Heart right ventricle (tissue), 16 donors: ENCODE results near the gene TSN. TPM values are rescaled to one million over a fixed set of nuclear protein-coding genes. Genes with fewer than 3 reads are reported as not detected.
A peak's percentile ranks its signal among the peaks of the same experiment; 100 is the strongest.

Experiments
- ATAC-seq, 8 donors: fragments of 200-7000 bp; cut with Tn5 transposase; one replicate each; pipeline ENCODE4 v1.9.1; 2020; ENCODE audit warnings: mild to moderate bottlenecking in 8 of 8, moderate library complexity in 8 of 8, moderate number of reproducible peaks in 1 of 8
- DNase-seq, 2 donors: peaks; one replicate each; pipeline ENCODE4 v3.0.0-alpha.2; 2020
- H3K27ac ChIP-seq, 10 donors: fragments of 200-600 bp; sonication (generic) in 2 of 10; one replicate each; pipeline versions ENCODE4 v1.5.0 to v1.8.0; 2020 to 2022; ENCODE audit warnings: mild to moderate bottlenecking in 3 of 10
- H3K27me3 ChIP-seq, 7 donors: fragments of 200-600 bp; one replicate each; pipeline ENCODE4 v1.8.0; 2021 to 2022; ENCODE audit warnings: mild to moderate bottlenecking in 2 of 7
- H3K36me3 ChIP-seq, 9 donors: fragments of 200-600 bp; sonication (generic) in 1 of 9; one replicate each; pipeline versions ENCODE4 v1.5.0 to v1.8.0; 2020 to 2022; ENCODE audit warnings: mild to moderate bottlenecking in 2 of 9
- H3K4me1 ChIP-seq, 9 donors: fragments of 200-600 bp; sonication (generic) in 1 of 9; one replicate each; pipeline versions ENCODE4 v1.5.0 to v1.8.0; 2020 to 2022; ENCODE audit warnings: mild to moderate bottlenecking in 4 of 9
- H3K4me3 ChIP-seq, 10 donors: fragments of 200-600 bp; sonication (generic) in 2 of 10; one replicate each; pipeline versions ENCODE4 v1.5.0 to v1.8.0; 2020 to 2022; ENCODE audit warnings: mild to moderate bottlenecking in 7 of 10, moderate library complexity in 2 of 10
- H3K9me3 ChIP-seq, 11 donors: fragments of 200-600 bp in 10 of 11; sonication (generic) in 2 of 11; one replicate each; pipeline versions ENCODE4 v1.5.0 to v1.8.0; 2013 to 2022; ENCODE audit warnings: mild to moderate bottlenecking in 2 of 11, control low read depth in 1 of 11, moderate library complexity in 1 of 11
- CTCF ChIP-seq, 9 donors: fragments of 200-600 bp; sonication (generic) in 2 of 9; IDR thresholded peaks; one replicate each; pipeline versions ENCODE4 v1.5.0 to v1.8.0; 2021 to 2022; ENCODE audit warnings: antibody characterized with exemption in 9 of 9, mild to moderate bottlenecking in 5 of 9, moderate library complexity in 1 of 9
- WGBS, 2 donors: extraction: QIAGEN DNeasy Blood & Tissue Kit; methylation state at CpG; one replicate each; pipeline ENCODE4 v1.1.7; 2013; ENCODE audit warnings: inconsistent platforms in 1 of 2; 5-methylcytosine and 5-hydroxymethylcytosine counted together
- intact Hi-C, 10 donors: fragments of 100-400 bp; cut with DNase I; formaldehyde crosslinking; loops; one replicate each; pipeline versions ENCODE4 v1.11.1 to v1.14.2; 2022
- polyA plus RNA-seq, 2 donors: library from polyadenylated mRNA; stranded (reverse); fragments of 200-250 nt; gene quantifications; one replicate each; pipeline ENCODE4 v1.2.3, GENCODE V29; 2013
- total RNA-seq, 10 donors: library from RNA; stranded (reverse); fragmentation: NEBNext Ultra II Directional in 3 of 10; extraction: Animal tissue kit (Norgen Biotek cat#: 25700) in 3 of 10; gene quantifications; one replicate each; pipeline versions ENCODE4 v1.2.1 to v1.2.4, GENCODE V29; 2021 to 2023
- donor health status: Arrhythmogenic right ventricular cardiomyopathy.
- donor health status: ischemic (EF 13 %, LVEDD 7.1; RV severe dilation, severe dysfunction).
- donor health status: healthy with polysubstance abuse.
- donor health status: DM: no; HTN: yes; CAD: no.
- donor health status: DM: no; HTN: no; CAD: no.
- donor health status: ischemic (EF 25% LVEDD 6.9; RV normal size, moderate dysfunction).
- donor health status: ischemic (EF 25% LVEDD 5.7; RV mildly dilated, moderate dysfunction).
- donor health status: healthy.
- donor health status: DM: yes; HTN: yes; CAD: no.
- donor health status: Ischemic cardiomyopathy.
- donor health status: ischemic (EF 35%, LVEDD 5.7; RV mildly dilated, moderate dysfunction).
- donor health status: nonischemic (EF 11% LVEDD 7.7; RV severe dilation, severe dysfunction).
- donor health status: DM: yes; HTN: yes; CAD: no.
- donor health status: PGD.
- donor health status: ischemic (EF 29% LVEDD 5.4; RV normal size, mild dysfunction).
- donor health status: nonischemic (EF 23%, LVEDD 6.1; RV moderate dilation, normal function).

Gene TSN
- total and polyA plus RNA-seq, 12 donors = 15.3 to 54.4 (median 47.3) TPM

DNA sequence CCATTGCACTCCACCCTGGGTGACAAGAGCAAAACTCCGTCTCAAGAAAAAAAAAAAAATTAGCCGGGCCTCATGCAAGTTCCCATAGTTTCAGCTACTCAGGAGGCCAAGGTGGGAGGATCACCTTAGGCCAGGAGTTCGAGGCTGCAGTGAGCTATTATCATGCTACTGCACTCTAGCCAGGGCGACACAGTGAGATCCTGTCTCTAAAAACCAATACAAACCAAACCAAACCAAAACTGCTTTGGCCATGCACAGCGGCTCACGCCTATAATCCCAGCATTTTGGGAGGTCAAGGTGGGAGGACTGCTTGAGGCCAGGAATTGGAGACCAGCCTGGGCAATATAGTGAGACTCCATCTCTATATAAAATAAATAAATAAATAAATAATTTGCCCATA, 37.9 kb upstream of the TSN start:
- no peak for DNase-seq
- intact Hi-C loops = loop anchor here in 8 of 10 donors (2.0 to 10.0 kb wide), 11 partner anchors 55 to 593 kb away; partner anchors contain the start of gene RNU4ATAC (in 3 of the 8)
- 98 to 99% methylated on average over 6 of the region's 6 CpGs for WGBS, 2 donors
- no peak for TF ChIP-seq CTCF (IDR thresholded peaks at IDR 0.05)
- ATAC-seq = no peak
- peaks cover 0 to 23% (median 8%) of the 10 kb centered on the region in 9 donors for H3K4me1 ChIP-seq
- H3K9me3 ChIP-seq = no peaks in the 10 kb centered on the region
- H3K27ac ChIP-seq = no peak overlapping the region
- H3K36me3 ChIP-seq = no peaks in the 10 kb centered on the region
- no peaks in the 10 kb centered on the region for H3K27me3 ChIP-seq
- H3K4me3 ChIP-seq = no peak overlapping the region

- no peak overlapping the region for H3K4me3 ChIP-seq
- ATAC-seq = no peak
- no peak for TF ChIP-seq CTCF (IDR thresholded peaks at IDR 0.05)
- DNase-seq = no peak
- H3K9me3 ChIP-seq = no peaks in the 10 kb centered on the region
- H3K27me3 ChIP-seq = no peaks in the 10 kb centered on the region
- H3K27ac ChIP-seq = no peak overlapping the region
- H3K36me3 ChIP-seq = peaks cover 0 to 16% (median 5%) of the 10 kb centered on the region in 9 donors
- H3K4me1 ChIP-seq = peaks cover 0 to 20% (median 0%) of the 10 kb centered on the region in 9 donors
- intact Hi-C loops = loop anchor here in 4 of 10 donors (2.0 to 10.0 kb wide), 3 partner anchors 317 to 320 kb away; no protein-coding TSS in a partner anchor
- 77 to 85% methylated on average over 8 of the region's 8 CpGs for WGBS, 2 donors
Measured at GRCh38 chr2:121721926-121722325, 33.5 kb upstream of the TSN start.

DNA sequence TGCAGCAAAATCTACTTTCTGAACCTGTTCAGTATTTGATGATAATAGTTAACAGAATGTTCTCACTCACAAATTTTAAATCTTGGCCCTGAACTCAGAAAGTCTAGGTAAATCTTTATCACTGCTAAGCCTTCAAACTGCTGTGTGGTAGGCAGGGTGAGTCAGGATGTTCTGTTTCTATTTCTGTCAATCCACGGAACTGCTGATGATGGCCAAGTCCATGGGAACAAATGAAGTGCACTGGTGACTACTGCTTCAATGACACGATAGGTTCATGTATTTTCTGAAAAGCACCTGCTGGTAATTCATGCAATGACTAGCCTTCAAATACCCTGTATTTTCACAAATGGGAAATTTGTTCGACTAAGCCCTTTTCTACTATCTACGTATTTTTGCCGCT, 33.0 kb upstream of the TSN start:
- Histone ChIP-seq H3K4me3 (no peak overlapping the region), H3K27ac (no peak overlapping the region), H3K4me1 (peaks cover 0 to 20% (median 0%) of the 10 kb centered on the region in 9 donors), H3K36me3 (peaks cover 0 to 21% (median 11%) of the 10 kb centered on the region in 9 donors), H3K27me3 (no peaks in the 10 kb centered on the region), H3K9me3 (no peaks in the 10 kb centered on the region)
- TF ChIP-seq CTCF (IDR thresholded peaks at IDR 0.05) = no peak
- intact Hi-C loops = loop anchor here in 3 of 10 donors (5.0 to 10.0 kb wide), 2 partner anchors 318 to 320 kb away; no protein-coding TSS in a partner anchor
- WGBS, 2 donors = 68 to 72% methylated on average over 5 of the region's 5 CpGs
- DNase-seq = no peak
- ATAC-seq = peak in 5 of 8 donors; percentile 47 to 85 (median 72)

DNA sequence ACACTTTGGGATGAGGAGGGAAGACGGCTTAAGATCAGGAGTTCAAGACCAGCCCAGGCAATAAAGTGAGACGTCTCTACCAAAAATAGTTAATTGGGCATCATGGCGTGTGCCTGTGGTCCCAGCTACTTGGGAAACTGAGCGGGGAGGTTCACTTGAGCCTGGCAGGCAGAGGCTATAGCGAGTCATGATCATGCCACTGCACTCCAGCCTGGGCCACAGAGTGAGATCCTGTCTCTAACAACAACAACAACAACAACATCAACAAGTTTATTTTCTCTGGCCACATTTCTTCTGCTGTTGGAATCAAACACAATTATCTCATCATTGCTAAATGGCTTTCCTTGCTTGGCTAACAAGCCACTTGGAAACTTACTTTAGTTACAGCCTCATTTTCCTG, 32.1 kb upstream of the TSN start:
- Histone ChIP-seq H3K4me1 (peaks cover 0 to 20% (median 0%) of the 10 kb centered on the region in 9 donors), H3K4me3 (no peak overlapping the region), H3K27ac (no peak overlapping the region), H3K9me3 (no peaks in the 10 kb centered on the region), H3K27me3 (no peaks in the 10 kb centered on the region), H3K36me3 (peaks cover 0 to 30% (median 14%) of the 10 kb centered on the region in 9 donors)
- TF ChIP-seq CTCF (IDR thresholded peaks at IDR 0.05) = no peak
- intact Hi-C loops = loop anchor here in 3 of 10 donors (5.0 to 10.0 kb wide), 2 partner anchors 319 to 321 kb away; no protein-coding TSS in a partner anchor
- ATAC-seq (no peak), DNase-seq (no peak)
- 87 to 94% methylated on average over 5 of the region's 5 CpGs for WGBS, 2 donors
